H1 (cell line): ENCODE results near the gene HADHB. TPM values are rescaled to one million over a fixed set of nuclear protein-coding genes. Genes with fewer than 3 reads are reported as not detected.

Source experiments
- CTCF ChIA-PET: fragments of 300-600 bp; sonication (Branson Sonifier 250); formaldehyde crosslinking; loops from one replicate; lab custom pipeline; 2021; ENCODE audit not compliant: partially characterized antibody; lab: Charles Lee
- POLR2A ChIA-PET: fragments of 300-600 bp; sonication (Branson Sonifier 250); formaldehyde crosslinking; loops from one replicate; lab custom pipeline; 2021; ENCODE audit warnings: inconsistent platforms; ENCODE audit not compliant: partially characterized antibody; lab: Charles Lee
- DNase-seq, 2 experiments: peaks; one replicate each; pipeline versions ENCODE4 v3.0.0 to v3.0.0-alpha.2; 2010 to 2022; ENCODE audit warnings: low spot score in 2 of 2, low read depth in 1 of 2, mixed read lengths in 1 of 2
- FAIRE-seq: peaks from 2 replicates; lab custom pipeline; 2011; peaks lifted over from hg19 to GRCh38; lab: Jason Lieb, UNC
- H2AFZ ChIP-seq: 2 replicates; pipeline ENCODE4 v1.8.1; 2012; ENCODE audit warnings: low read length, inconsistent platforms
- H2AK5ac ChIP-seq: 2 replicates; pipeline ENCODE4 v1.6.1; 2013; ENCODE audit warnings: low read depth, low read length
- H2BK120ac ChIP-seq: replicated peaks from 2 replicates; pipeline ENCODE3; 2013; ENCODE audit warnings: low read depth, low read length, inconsistent platforms
- H2BK12ac ChIP-seq: 2 replicates; pipeline ENCODE4 v1.6.1; 2013; ENCODE audit warnings: low read depth, low read length
- H2BK15ac ChIP-seq: 2 replicates; pipeline ENCODE4 v1.6.1; 2013; ENCODE audit warnings: low read length
- H2BK20ac ChIP-seq: 2 replicates; pipeline ENCODE4 v1.6.1; 2013; ENCODE audit warnings: low read length
- H2BK5ac ChIP-seq: 2 replicates; pipeline ENCODE4 v1.6.1; 2013; ENCODE audit warnings: low read depth, low read length
- H3K14ac ChIP-seq: 2 replicates; pipeline ENCODE4 v1.6.1; 2013; ENCODE audit warnings: inconsistent platforms; ENCODE audit not compliant: insufficient read length
- H3K18ac ChIP-seq: 2 replicates; pipeline ENCODE4 v1.6.1; 2013; ENCODE audit warnings: low read length; ENCODE audit errors: extremely low read depth
- H3K23ac ChIP-seq: 2 replicates; pipeline ENCODE4 v1.6.1; 2013; ENCODE audit warnings: inconsistent platforms; ENCODE audit not compliant: insufficient read length
- H3K23me2 ChIP-seq: 2 replicates; pipeline ENCODE4 v1.6.1; 2013; ENCODE audit warnings: low read depth, low read length
- H3K27ac ChIP-seq: 2 replicates; pipeline ENCODE4 v1.6.1; 2011; ENCODE audit warnings: low read depth, low read length, inconsistent platforms
- H3K27me3 ChIP-seq, 4 experiments: replicated peaks in 1 of 4; 1 replicate in 1 of 4; 2 replicates in 3 of 4; pipeline versions ENCODE4 v1.6.1 to v1.8.1; 2011 to 2013; ENCODE audit warnings: low read length in 3 of 4, mild to moderate bottlenecking in 3 of 4, inconsistent platforms in 2 of 4, mixed read lengths in 2 of 4, moderate library complexity in 1 of 4; ENCODE audit not compliant: control insufficient read depth in 3 of 4, insufficient read depth in 3 of 4; ENCODE audit errors: extremely low read depth in 1 of 4
- H3K36me3 ChIP-seq, 4 experiments: 2 replicates each; pipeline versions ENCODE4 v1.6.1 to v1.8.1; 2011 to 2013; ENCODE audit warnings: mild to moderate bottlenecking in 4 of 4, low read length in 3 of 4, moderate library complexity in 2 of 4, control low read depth in 1 of 4, inconsistent platforms in 1 of 4; ENCODE audit not compliant: insufficient read depth in 4 of 4, control insufficient read depth in 2 of 4
- H3K4ac ChIP-seq: replicated peaks from 2 replicates; pipeline ENCODE3; 2013; ENCODE audit warnings: low read length, low read depth, mixed read lengths, inconsistent platforms; ENCODE audit not compliant: insufficient read length
- H3K4me1 ChIP-seq, 4 experiments: replicated peaks in 1 of 4; 1 replicate in 1 of 4; 2 replicates in 3 of 4; pipeline versions ENCODE4 v1.6.1 to v1.8.1; 2011 to 2013; ENCODE audit warnings: low read length in 3 of 4, inconsistent platforms in 2 of 4, mixed read lengths in 1 of 4; ENCODE audit not compliant: insufficient read depth in 4 of 4, control insufficient read depth in 3 of 4
- H3K4me2 ChIP-seq, 2 experiments: 2 replicates each; pipeline versions ENCODE4 v1.6.1 to v1.8.1; 2011 to 2013; ENCODE audit warnings: low read depth in 2 of 2, low read length in 2 of 2, control low read depth in 1 of 2, inconsistent platforms in 1 of 2, mild to moderate bottlenecking in 1 of 2; ENCODE audit not compliant: insufficient read depth in 1 of 2
- H3K4me3 ChIP-seq, 4 experiments: fragments of 200-600, 300-600 bp in 1 of 4; sonication (generic), shearing (Covaris generic), sonication (Bioruptor Twin) in 1 of 4; 2 replicates each; pipeline versions ENCODE4 v1.5.1 to v1.8.1; 2011 to 2016; ENCODE audit warnings: low read length in 4 of 4, low read depth in 3 of 4, control low read depth in 2 of 4, inconsistent platforms in 2 of 4, mild to moderate bottlenecking in 2 of 4, mixed read lengths in 1 of 4, moderate library complexity in 1 of 4; ENCODE audit not compliant: insufficient read depth in 2 of 4; ENCODE audit errors: extremely low read depth in 1 of 4
- H3K56ac ChIP-seq: replicated peaks from 2 replicates; pipeline ENCODE3; 2013; ENCODE audit warnings: low read depth, mild to moderate bottlenecking, mixed read lengths, low read length, inconsistent platforms; ENCODE audit not compliant: insufficient read length
- H3K79me1 ChIP-seq: 2 replicates; pipeline ENCODE4 v1.6.1; 2013; ENCODE audit warnings: low read depth, low read length, control low read depth
- H3K79me2 ChIP-seq, 2 experiments: 2 replicates each; pipeline versions ENCODE4 v1.6.1 to v1.8.1; 2012 to 2013; ENCODE audit warnings: low read length in 2 of 2, mild to moderate bottlenecking in 2 of 2, inconsistent platforms in 1 of 2; ENCODE audit not compliant: insufficient read depth in 2 of 2, control insufficient read depth in 1 of 2
- H3K9ac ChIP-seq, 4 experiments: replicated peaks in 1 of 4; 1 replicate in 1 of 4; 2 replicates in 3 of 4; pipeline versions ENCODE4 v1.6.1 to v1.8.1; 2011 to 2013; ENCODE audit warnings: low read depth in 3 of 4, low read length in 3 of 4, control low read depth in 2 of 4, mild to moderate bottlenecking in 2 of 4, moderate library complexity in 2 of 4, inconsistent platforms in 1 of 4; ENCODE audit errors: extremely low read depth in 1 of 4
- H3K9me3 ChIP-seq, 2 experiments: 2 replicates each; pipeline versions ENCODE4 v1.6.1 to v1.8.1; 2012 to 2013; ENCODE audit warnings: mild to moderate bottlenecking in 2 of 2, moderate library complexity in 2 of 2, control low read depth in 1 of 2, inconsistent platforms in 1 of 2, low read depth in 1 of 2, low read length in 1 of 2, mixed read lengths in 1 of 2; ENCODE audit not compliant: insufficient read depth in 2 of 2
- H4K20me1 ChIP-seq, 2 experiments: replicated peaks in 1 of 2; 2 replicates each; pipeline versions ENCODE3 to v1.8.1; 2011 to 2013; ENCODE audit warnings: inconsistent platforms in 2 of 2, low read length in 2 of 2, mild to moderate bottlenecking in 1 of 2; ENCODE audit not compliant: insufficient read depth in 2 of 2, control insufficient read depth in 1 of 2
- H4K5ac ChIP-seq: 2 replicates; pipeline ENCODE4 v1.6.1; 2013; ENCODE audit warnings: low read length, low read depth, mixed read lengths, inconsistent platforms; ENCODE audit not compliant: insufficient read length
- H4K8ac ChIP-seq: 2 replicates; pipeline ENCODE4 v1.8.0; 2013; ENCODE audit warnings: mild to moderate bottlenecking, moderate library complexity, low read length, inconsistent platforms; ENCODE audit not compliant: insufficient read depth; ENCODE audit errors: extremely low read depth
- H4K91ac ChIP-seq: replicated peaks from 2 replicates; pipeline ENCODE3; 2013; ENCODE audit warnings: low read length, mixed read lengths, inconsistent platforms; ENCODE audit not compliant: insufficient read length
- KDM5A ChIP-seq: fragments of 200-600 bp; IDR thresholded peaks from 2 replicates; pipeline ENCODE4 v1.7.1; 2012; ENCODE audit warnings: mild to moderate bottlenecking, low read length, inconsistent platforms, mixed read lengths
- TAF7 ChIP-seq: optimal IDR thresholded peaks from 2 replicates; pipeline ENCODE3; 2011; ENCODE audit warnings: low read depth, mild to moderate bottlenecking, inconsistent platforms, low read length, moderate library complexity, borderline replicate concordance
- WGBS, 2 experiments: shearing (Covaris generic) in 1 of 2; methylation state at CpG; one replicate each; pipeline versions ENCODE4 v1.1.6 to v1.1.7; 2013 to 2015; ENCODE audit warnings: low lambda C conversion rate in 2 of 2, mixed read lengths in 2 of 2, inconsistent platforms in 1 of 2, low coverage in 1 of 2, missing lambda C conversion rate in 1 of 2; ENCODE audit not compliant: insufficient replicate concordance in 2 of 2, insufficient coverage in 1 of 2, insufficient read length in 1 of 2; ENCODE audit errors: extremely low coverage in 1 of 2, missing lambda C conversion rate in 1 of 2; 5-methylcytosine and 5-hydroxymethylcytosine counted together
- polyA plus RNA-seq, 7 experiments: library from polyadenylated mRNA; depleted of rRNA in 3 of 7; stranded (reverse) in 5 of 7; unstranded in 2 of 7; fragments of >200 nt in 5 of 7; fragments of 200-250 nt in 2 of 7; gene quantifications; 1 replicate in 5 of 7; 2 replicates in 1 of 7; 4 replicates in 1 of 7; pipeline versions ENCODE4 v1.2.1 to v1.2.3, GENCODE V29; 2011 to 2013; ENCODE audit warnings: missing spikeins in 2 of 7, mixed read lengths in 2 of 7
- total RNA-seq: library from RNA; stranded (reverse); fragmentation: NEBNext Ultra II Directional; extraction: Animal tissue kit (Norgen Biotek cat#: 25700); gene quantifications from 2 replicates; pipeline ENCODE4 v1.2.1, GENCODE V29; 2021

Gene HADHB
- total and polyA plus RNA-seq, 2 of the 8 experiments (the other 6 are each of a cell fraction or from before 2014, with no cell fraction given), result 47.7 to 52.3 TPM

DNA sequence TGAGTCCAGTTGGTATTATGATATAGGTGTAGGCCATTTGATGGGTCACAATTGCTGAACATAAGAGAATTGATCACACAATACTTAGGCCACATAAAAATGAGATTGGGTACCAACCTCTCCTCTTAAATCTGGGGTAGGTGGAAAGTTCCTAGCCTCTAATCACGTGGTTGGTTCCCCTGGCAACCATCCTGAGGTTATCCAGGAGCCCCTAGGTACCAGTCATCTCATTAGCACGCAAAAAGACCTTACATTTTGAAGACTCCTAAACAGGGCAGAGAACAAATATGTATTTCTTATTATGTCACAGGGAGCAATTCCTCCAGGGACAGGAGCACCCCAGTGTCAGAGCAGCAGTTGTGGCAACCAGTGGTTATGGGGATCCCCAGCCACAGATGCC is 88.6 kb downstream of the HADHB start:
- 40% methylated on average over 2 of the region's 2 CpGs; no CpG with 5 or more reads in 1 of the 2 experiments for WGBS, 2 experiments
- H3K18ac ChIP-seq, result no peak overlapping the region
- no peak overlapping the region for H3K23ac ChIP-seq
- FAIRE-seq (no peak), DNase-seq (peak in 1 of 2 experiments; percentile 39)
- CTCF ChIA-PET, result interaction anchor here (1.2 kb wide), 1 partner anchor 143 kb away, joined by 3 read pairs; no protein-coding TSS in a partner anchor
- no peak overlapping the region for H2BK15ac ChIP-seq
- H3K23me2 ChIP-seq, result peaks cover 2% of the 10 kb centered on the region; the same call in 1 of the 2 replicates
- no peak overlapping the region for H3K4me2 ChIP-seq
- H3K27me3 ChIP-seq, result no peaks in the 10 kb centered on the region; a peak in 1 of 7 replicates
- POLR2A ChIA-PET, result interaction anchor here (0.8 to 1.1 kb wide), 2 partner anchors 8 to 12 kb away, joined by 3 to 4 read pairs; no protein-coding TSS in a partner anchor
- H2BK12ac ChIP-seq, result no peak overlapping the region
- H4K20me1 ChIP-seq, result no peaks in the 10 kb centered on the region
- no peak overlapping the region for H2BK5ac ChIP-seq
- H2BK20ac ChIP-seq, result no peak overlapping the region
- H4K91ac ChIP-seq, result no peak overlapping the region
- no peak overlapping the region for H4K8ac ChIP-seq
- H2AK5ac ChIP-seq, result no peak overlapping the region
- no peak overlapping the region for H3K56ac ChIP-seq
- no peak overlapping the region for H2AFZ ChIP-seq
- H3K4me1 ChIP-seq, result no peaks in the 10 kb centered on the region
- H2BK120ac ChIP-seq, result no peak overlapping the region
- H3K9me3 ChIP-seq, result no peaks in the 10 kb centered on the region
- H3K4me3 ChIP-seq, result no peak overlapping the region
- no peaks in the 10 kb centered on the region for H3K79me2 ChIP-seq
- H3K9ac ChIP-seq, result no peak overlapping the region
- H3K4ac ChIP-seq, result no peak overlapping the region
- no peaks in the 10 kb centered on the region for H3K79me1 ChIP-seq
- H3K14ac ChIP-seq, result no peak overlapping the region
- no peaks in the 10 kb centered on the region for H3K36me3 ChIP-seq
- no peak overlapping the region for H3K27ac ChIP-seq
- no peak overlapping the region for H4K5ac ChIP-seq
- TF ChIP-seq KDM5A (no peak), TAF7 (no peak)
